ENCODE measurements around the gene C10orf71.
A peak's percentile ranks its signal among the peaks of the same experiment; 100 is the strongest.

C10orf71 gene

GRCh38 chr10:49300140-49300974, 1.4 kb downstream of the C10orf71 start:
- ATAC-seq (ENCODE audit: insufficient read depth, low read depth) (peak; percentile 22; the same call in 1 of the 3 replicates), DNase-seq (no peak)
- Histone ChIP-seq H3K9ac (ENCODE audit: low read depth, low read length) (no peak overlapping the region), H3K79me2 (ENCODE audit: insufficient read depth, low read length) (no peaks in the 10 kb centered on the region), H3K4me1 (ENCODE audit: insufficient read depth, low read length) (no peaks in the 10 kb centered on the region), H3K27me3 (ENCODE audit: insufficient read depth, low read length, poor library complexity) (no peaks in the 10 kb centered on the region), H3K4me3 (ENCODE audit: low read depth in 1 of 2, low read length in 2 of 2) (no peak overlapping the region), H3K4me2 (ENCODE audit: insufficient read depth, low read length) (no peak overlapping the region), H3K36me3 (ENCODE audit: insufficient read depth, low read length) (no peaks in the 10 kb centered on the region), H2AFZ (ENCODE audit: low read depth, low read length) (no peak overlapping the region), H3K27ac (ENCODE audit: low read length) (no peak overlapping the region), H4K20me1 (ENCODE audit: insufficient read depth, low read length) (no peaks in the 10 kb centered on the region), H3K9me3 (ENCODE audit: insufficient read depth, low read length, severe bottlenecking) (no peaks in the 10 kb centered on the region)
- TF ChIP-seq EZH2 (IDR thresholded peaks at IDR 0.05; ENCODE audit: borderline replicate concordance, low read depth, low read length, severe bottlenecking) (no peak), CTCF (IDR thresholded peaks at IDR 0.05; ENCODE audit: borderline replicate concordance, extremely low read depth, low read length, poor library complexity, severe bottlenecking) (no peak)

GRCh38 chr10:49301302-49301701, 2.3 kb downstream of the C10orf71 start:
- no peak for ATAC-seq (ENCODE audit: insufficient read depth, low read depth)
- Histone ChIP-seq H3K27ac (ENCODE audit: low read length) (no peak overlapping the region), H3K79me2 (ENCODE audit: insufficient read depth, low read length) (no peaks in the 10 kb centered on the region), H2AFZ (ENCODE audit: low read depth, low read length) (no peak overlapping the region), H3K9me3 (ENCODE audit: insufficient read depth, low read length, severe bottlenecking) (no peaks in the 10 kb centered on the region), H3K4me3 (ENCODE audit: low read depth in 1 of 2, low read length in 2 of 2) (no peak overlapping the region), H3K27me3 (ENCODE audit: insufficient read depth, low read length, poor library complexity) (no peaks in the 10 kb centered on the region), H3K4me1 (ENCODE audit: insufficient read depth, low read length) (no peaks in the 10 kb centered on the region), H3K9ac (ENCODE audit: low read depth, low read length) (no peak overlapping the region), H3K36me3 (ENCODE audit: insufficient read depth, low read length) (no peaks in the 10 kb centered on the region), H3K4me2 (ENCODE audit: insufficient read depth, low read length) (no peak overlapping the region), H4K20me1 (ENCODE audit: insufficient read depth, low read length) (no peaks in the 10 kb centered on the region)
- TF ChIP-seq CTCF (IDR thresholded peaks at IDR 0.05; ENCODE audit: borderline replicate concordance, extremely low read depth, low read length, poor library complexity, severe bottlenecking) (no peak), EZH2 (IDR thresholded peaks at IDR 0.05; ENCODE audit: borderline replicate concordance, low read depth, low read length, severe bottlenecking) (no peak)
- no peak for DNase-seq

- H3K4me3 ChIP-seq (ENCODE audit: low read depth in 1 of 2, low read length in 2 of 2), result no peak overlapping the region
- no peak overlapping the region for H2AFZ ChIP-seq (ENCODE audit: low read depth, low read length)
- H3K9me3 ChIP-seq (ENCODE audit: insufficient read depth, low read length, severe bottlenecking), result no peaks in the 10 kb centered on the region
- H3K4me2 ChIP-seq (ENCODE audit: insufficient read depth, low read length), result no peak overlapping the region
- no peak for ATAC-seq (ENCODE audit: insufficient read depth, low read depth)
- TF ChIP-seq CTCF (IDR thresholded peaks at IDR 0.05; ENCODE audit: borderline replicate concordance, extremely low read depth, low read length, poor library complexity, severe bottlenecking) (no peak), EZH2 (IDR thresholded peaks at IDR 0.05; ENCODE audit: borderline replicate concordance, low read depth, low read length, severe bottlenecking) (no peak)
- no peak for DNase-seq
- H3K27ac ChIP-seq (ENCODE audit: low read length), result no peak overlapping the region
- no peaks in the 10 kb centered on the region; the same call in 1 of the 2 replicates for H3K4me1 ChIP-seq (ENCODE audit: insufficient read depth, low read length)
- no peaks in the 10 kb centered on the region for H3K79me2 ChIP-seq (ENCODE audit: insufficient read depth, low read length)
- no peaks in the 10 kb centered on the region for H3K27me3 ChIP-seq (ENCODE audit: insufficient read depth, low read length, poor library complexity)
- H4K20me1 ChIP-seq (ENCODE audit: insufficient read depth, low read length), result no peaks in the 10 kb centered on the region
- H3K9ac ChIP-seq (ENCODE audit: low read depth, low read length), result no peak overlapping the region
- H3K36me3 ChIP-seq (ENCODE audit: insufficient read depth, low read length), result no peaks in the 10 kb centered on the region
Observed at GRCh38 chr10:49302088-49302487, 3.1 kb downstream of the C10orf71 start.
